ENCODE measurements around the gene ASPRV1.

The ASPRV1 gene

DNA sequence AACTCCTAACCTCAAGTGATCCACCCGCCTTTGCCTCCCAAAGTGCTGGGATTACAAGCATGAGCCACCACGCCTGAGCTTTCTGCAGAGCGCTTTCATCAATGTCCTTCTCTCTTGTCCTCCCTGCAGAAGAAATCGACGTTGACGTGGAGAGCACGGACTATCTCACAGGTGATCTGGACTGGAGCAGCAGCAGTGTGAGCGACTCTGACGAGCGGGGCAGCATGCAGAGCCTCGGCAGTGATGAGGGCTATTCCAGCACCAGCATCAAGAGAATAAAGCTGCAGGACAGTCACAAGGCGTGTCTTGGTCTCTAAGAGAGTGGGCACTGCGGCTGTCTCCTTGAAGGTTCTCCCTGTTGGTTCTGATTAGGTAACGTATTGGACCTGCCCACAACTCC, 23.5 kb downstream of the ASPRV1 start:
- no peak for DNase-seq

DNA sequence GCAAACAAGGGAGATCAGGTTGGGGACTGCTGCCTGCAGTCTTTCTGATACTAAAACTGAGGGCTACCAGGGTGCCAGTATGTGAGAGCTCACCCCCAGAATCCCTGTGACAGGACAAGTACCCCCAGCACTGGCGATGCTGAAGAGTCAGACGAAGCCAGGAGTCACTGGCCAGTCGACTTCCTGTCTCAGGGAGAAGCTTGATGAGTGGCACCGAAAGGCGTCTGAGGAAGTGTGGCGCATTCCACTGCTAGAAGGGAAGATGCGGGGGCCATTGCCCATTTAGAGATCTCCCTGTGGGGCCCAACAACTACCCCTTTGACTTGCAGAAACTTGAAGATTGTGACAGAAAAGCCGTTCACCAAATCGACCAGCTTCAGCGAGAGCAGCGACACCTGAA, 24.5 kb downstream of the ASPRV1 start:
- DNase-seq: no peak

DNA sequence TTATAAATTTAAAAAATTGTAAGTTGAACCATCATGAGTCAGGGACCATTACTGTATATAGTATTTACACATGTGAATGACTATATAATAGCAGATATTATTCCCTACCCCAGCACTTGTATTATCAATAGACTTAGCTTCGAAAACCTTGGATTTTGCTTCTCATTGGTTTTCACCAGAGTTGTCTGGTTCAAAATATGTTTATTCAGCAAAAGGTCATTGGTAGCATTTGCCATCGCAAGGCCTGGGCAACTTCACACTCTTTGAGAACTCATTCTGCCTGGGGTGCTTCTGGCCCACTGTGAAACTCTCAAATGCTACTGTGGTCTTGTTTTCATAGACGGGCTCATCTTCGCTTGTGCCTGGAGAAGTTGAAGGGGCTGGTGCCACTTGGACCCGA, 26.4 kb downstream of the ASPRV1 start:
- DNase-seq: no peak

DNA sequence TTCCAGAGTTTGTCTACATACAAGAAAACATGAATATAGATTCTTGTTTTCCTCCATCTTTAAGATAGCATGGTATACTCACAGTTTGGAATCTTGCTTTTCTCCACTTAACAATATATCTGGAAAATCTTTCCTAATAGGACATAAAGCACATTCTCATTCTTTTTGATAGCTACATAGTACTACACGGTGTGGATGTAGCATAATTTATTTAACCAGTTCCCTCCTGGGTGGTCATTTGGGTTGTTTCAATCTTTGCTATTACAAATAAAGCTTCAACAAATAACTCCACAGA, 26.9 kb downstream of the ASPRV1 start:
- DNase-seq: no peak

DNA sequence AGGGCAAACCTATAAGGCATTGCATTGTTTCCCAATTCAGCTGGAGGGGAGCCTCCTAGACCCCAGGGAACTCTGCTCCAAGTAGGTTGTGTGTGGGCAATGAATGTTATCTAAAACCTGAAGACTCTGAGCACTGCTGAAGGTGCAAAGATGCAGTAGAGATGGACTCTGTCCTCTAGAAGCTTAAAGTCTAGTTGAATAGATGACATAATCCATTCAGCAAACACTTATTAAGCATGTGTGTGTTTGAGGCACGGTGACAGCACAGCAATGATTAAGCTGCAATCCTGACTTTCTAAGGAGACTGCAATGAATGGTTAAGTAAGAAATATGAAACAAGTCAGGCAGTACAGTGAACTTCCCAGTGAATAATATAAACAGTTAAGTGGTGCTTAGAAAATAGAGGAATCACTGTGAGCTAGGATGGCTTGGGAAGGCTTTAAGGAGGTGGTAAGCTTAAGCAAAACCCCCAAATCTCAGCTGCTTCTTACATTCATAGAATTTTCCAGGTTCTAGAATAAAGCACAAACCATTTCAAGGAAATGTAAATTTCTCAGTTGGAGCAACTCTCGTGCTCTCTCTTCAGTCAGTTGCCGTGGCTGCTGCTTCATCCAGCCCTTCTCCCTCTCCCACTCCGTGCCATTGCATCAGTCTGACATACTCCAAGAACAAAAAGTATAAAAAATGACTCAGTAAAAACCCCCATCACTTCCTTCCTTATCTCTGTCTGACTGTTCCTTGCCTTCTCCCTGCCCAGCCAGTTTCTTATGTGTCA, 27.4 kb downstream of the ASPRV1 start:
- DNase-seq: peak; percentile 36 to 53

DNA sequence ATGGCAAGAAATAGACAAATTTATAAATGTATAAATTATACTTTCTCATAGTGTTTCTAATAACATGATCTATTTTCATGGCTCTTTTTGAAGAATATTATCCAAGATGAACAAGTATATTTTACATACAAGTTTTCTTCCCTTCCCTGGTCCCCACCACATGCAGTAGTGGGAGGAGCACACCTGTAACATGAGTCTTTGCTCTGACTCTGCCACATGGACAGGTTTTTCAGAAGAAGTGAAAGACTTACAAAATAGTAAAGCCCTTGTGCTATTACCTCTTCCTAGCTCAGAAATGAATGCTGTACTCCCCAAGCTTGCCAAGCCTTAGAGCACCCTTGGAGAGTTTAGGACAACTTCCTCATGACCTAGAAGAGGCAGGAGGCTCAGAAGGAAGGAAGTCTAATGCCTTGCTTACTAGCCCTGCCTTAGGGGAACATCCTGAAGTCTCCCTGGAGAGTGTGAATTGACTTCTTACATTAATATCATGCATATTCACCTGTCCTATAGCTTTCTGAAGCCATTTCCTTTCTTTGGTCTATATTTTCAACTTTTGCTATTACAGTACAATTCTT, 28.1 kb downstream of the ASPRV1 start:
- DNase-seq: peak; percentile 53 to 67

DNA sequence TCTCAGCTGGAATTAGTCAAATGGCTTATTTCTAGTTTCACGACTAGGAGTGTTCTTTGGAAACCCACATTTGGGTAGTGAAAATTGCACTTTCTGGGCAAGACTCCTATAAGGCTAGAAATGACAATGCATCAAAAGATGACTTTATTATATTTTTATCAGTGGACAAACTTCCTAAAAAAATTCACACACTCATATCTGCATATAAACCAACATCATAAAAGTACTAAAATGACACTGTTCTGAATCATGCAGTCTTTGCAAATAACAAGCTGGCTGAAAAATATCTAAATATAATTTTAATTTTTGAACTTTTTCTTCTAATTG, 28.9 kb downstream of the ASPRV1 start:
- no peak for DNase-seq

DNA sequence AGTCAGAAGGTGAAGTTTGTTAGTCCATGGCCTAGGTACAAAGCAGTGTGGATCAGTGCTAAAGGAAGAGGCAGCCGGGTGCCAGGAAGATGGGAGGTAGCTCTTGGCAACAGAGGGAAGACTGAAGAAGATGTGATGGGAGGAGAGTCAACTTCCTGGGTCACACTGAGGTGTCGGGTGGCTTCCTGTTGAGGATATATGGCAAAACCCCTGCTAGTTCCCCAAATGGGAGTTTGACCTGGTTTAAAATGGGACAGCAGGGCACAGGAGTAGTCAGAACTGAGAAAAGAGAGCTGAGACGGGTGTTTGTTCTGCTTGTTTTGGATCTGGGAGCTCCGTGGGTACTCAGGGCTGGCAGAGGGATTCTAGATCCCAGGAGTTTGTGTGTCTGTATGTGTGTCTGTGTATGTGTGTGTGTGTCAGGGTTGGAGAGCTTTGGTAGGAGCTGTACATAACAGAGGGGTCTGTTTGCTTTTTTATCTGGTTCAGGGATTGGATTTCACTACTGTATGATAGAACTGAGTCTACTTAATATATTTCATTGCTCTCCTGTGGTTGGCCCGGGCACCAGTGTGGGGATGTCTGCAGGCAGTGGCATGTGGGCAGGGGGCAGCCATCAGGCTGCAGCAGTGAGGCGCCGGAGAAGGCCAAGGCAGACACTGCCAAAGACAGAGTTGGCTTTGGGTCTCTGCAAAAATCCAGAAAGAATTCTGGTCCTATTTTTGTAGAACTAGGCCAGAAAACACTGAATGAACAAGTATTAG, 29.4 kb downstream of the ASPRV1 start:
- DNase-seq: no peak

DNA sequence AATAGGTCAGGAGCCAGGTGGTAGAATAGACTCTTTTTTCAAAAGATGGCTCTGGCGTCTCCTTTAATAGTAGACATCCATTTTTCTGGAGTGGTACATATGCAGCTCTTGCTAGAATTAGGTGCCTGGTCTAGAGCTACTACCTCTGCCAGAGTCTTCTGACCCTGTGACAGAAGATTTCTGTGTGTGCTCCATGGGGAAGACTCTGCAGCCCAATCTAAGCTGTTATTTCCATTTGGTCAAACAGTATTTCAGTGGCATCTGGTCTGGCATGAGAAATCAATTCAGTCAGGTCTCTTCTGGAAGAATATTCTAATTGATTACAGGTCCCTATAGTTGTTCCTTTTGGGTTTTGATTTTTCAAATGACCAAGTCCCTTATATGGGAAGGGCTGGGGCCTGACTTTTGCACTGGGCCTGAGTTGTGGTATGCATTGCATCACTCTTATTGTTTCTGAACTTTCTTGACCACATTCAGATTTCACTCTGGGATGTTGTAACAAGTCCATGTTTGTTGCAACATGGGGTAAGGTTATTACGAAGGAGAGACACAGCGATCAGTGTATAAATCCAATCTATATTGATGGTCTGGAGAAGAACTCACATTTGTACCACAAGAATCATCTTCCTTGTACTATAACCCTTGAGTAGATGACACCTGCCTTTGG, 34.4 kb downstream of the ASPRV1 start:
- peak; percentile 84 to 92 for DNase-seq

DNA sequence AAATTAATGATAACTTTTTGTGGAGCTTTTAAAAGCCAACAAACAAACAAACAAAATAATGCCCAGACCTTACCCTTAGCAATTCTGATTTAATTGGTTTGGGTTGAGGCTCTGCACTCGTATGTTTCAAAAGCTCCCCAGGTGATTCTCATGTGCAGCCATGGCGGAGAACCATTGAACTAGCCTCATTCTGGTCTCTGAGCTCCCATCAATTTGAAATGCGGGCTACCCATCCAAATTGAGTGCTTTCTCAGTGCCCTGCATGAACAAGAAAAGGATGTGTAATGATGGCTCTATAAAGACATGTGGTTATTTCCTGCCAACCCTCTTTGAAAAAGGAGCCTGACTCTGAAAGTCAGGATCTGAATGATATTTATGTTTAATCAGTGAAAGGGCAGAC, 38.3 kb downstream of the ASPRV1 start:
- DNase-seq: no peak

DNA sequence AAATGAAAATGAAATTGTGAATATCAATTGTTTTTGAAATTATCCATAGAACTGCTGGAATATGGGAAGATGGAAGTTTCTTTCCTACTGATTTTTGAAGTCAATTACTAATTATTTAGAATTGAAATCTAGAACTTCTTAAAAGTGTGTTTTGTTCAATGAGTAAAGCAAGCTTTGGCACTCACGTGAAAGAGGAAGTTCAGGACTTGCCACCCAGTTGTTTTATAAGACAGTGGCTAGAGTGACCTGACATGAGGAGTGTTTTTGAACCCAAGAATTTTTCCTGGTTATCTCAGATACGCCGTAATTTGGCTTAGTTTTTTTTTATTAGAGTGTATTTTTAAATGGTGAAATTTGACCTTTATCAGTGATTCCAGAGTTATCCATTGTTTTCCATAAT, 43.0 kb downstream of the ASPRV1 start:
- peak; percentile 50 to 68 for DNase-seq

DNA sequence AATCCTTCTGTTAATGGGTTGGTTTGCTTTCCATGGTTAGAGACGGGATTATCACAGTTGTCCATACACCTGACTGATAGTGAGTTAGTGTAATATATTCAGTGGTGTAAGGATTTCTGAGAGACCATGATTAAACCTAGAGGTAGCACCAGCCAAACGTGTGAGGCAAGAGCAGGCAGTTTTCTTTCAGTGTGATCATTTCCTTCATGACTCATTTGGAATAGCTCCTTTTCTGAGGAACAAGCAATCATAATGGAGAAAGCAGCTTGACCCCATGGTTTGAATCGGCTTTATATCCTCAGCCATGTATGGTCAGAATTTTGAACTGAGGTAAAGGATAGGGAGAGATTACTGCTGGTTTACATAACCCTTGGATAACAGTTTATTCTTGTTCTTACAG, 43.6 kb downstream of the ASPRV1 start:
- peak; percentile 47 to 51 for DNase-seq

DNA sequence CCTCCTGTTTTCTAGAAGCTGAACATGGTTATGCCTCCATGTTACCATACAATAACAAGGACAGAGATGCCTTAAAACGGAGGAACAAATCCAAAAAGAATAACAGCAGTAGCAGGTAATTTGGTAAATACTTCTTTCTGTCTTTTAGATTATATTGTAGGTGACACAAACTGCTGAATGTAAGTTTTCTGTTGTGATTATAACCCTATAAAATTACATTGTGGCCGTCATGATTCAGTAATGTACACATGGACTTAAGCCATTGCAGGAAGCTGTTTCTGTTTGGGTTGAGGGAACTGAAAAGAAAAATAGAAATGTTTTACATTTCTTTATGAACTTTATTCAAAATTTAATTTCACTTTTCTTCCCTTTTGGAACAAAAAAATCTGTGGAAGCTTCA, 45.3 kb downstream of the ASPRV1 start:
- no peak for DNase-seq

DNA sequence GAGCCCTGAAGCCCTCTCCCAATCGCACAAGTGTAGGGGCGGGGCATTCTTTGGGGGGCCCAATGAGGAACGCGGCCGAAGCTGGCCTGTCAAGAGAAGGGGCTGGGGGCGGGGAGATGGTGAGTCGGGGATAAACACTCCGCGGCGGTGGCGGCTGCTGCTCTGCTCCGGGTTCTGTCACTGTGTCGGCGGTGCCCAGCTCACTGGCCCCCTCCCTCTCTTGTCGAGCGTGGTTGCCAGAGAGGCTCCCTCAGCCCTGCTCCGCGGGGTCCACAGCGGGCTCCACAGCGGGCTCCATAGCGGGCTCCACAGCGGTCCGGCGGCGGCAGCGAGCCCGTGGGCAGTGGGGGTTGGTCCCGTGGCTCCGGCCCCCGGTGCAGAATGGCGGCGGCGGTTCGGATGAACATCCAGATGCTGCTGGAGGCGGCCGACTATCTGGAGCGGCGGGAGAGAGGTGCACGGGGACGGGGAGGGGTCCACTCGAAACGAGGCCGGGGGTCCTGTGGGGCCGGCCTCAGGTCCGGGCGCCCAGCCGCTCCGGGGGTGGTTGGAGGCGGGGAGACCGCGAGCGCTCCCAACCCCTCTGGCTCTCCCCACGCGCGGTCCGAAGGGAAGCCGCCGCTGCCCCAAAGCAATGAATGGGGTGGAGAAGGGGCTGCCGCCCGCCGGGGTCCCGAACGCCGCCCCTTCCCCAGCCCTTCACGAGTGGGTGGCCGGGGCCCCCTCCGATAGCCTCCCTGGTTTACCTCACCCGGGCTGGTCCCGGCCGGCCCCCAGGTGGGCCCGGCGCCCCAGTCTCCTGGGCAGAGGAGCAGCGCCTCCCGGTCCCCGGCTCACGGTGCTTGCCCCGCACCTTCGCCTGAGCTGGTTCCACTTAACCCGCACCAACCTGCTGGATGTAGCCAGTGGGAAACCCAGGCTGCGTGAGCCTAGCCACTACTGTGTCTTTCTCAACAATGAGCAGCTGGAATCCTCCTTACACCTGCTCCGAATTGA, 46.2 kb downstream of the ASPRV1 start, which contains the start of gene MXD1:
TSS of gene MXD1 (plus strand) at position 160 of the 996 bp plus-strand sequence. CDS start at position 382, 222 bp downstream.
- no peak for DNase-seq

DNA sequence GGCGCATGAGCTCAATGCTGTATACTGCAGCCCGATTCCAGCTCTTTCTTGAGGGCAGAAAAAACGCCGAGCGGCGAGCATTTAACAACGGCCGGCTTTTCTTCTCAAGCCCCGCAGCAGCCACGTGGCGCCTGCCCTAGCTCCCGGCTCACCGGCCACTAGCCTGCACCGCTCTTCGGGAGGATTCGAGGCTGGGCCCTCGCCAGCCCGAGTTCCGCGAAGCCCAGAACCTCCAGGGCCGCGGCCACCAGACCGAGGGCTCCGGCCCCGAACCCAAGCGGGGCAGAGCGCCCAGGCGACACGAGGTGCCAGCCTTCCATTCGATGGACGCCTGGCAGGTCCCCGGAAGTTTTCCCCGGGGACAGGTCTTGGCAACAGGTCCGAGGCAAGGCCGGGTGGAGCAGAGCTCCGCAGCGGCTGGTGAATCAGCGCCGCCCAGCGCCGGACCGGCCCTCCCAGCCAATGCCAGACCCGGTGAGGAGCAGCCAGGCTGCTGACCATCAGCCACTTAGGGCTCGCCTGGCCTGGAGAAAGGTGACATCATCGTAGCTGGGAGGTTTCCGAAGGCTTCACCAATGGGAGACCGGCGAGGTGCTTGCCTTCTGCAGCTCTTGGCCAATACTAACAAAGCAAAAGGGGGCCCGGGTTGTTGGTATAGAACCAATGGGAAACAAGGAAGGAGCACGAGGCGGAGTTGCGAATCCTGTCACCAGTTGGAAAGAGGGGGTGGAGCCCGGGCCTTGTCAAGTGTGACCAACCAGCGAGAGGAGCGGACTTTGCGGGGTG, 47.1 kb downstream of the ASPRV1 start:
- DNase-seq: peak; percentile 100

DNA sequence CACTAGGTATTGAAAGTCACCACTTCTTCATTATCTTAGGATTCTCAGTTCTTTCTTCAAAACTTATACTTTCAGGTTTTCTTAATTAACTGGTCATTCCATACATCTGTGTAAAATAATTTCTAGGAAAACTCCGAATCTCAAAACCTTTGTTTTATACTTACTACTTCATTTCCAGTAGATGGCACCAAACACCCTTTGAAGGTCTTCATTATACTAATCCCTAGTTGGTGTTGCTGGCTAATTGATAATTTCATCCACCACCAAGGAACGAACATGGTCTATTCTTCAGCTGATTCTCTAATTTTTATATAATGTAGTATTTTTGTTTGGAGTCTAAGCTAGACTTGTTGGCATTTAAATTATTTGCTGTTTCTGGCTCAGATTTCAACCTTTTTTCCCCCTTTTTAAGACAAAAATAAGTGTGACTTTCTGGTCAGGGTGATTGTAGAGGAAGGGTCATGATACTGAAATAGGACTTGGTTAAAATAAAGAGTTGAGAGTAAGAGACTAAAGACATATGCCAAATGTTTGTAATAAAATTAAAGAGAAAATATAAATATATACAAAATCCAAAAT, 49.4 kb downstream of the ASPRV1 start:
- peak; percentile 67 to 72 for DNase-seq
